Left lung (tissue), 10 donors: ENCODE data around the gene TRIM61. TPM values are rescaled to one million over a fixed set of nuclear protein-coding genes. Genes with fewer than 3 reads are reported as not detected.
"Not testable (repeated sequence)": the region's sequence is repeated elsewhere in the genome, so short reads cannot be mapped to it uniquely, and the experiment has no call there.

Experiments used
- ATAC-seq: fragments of 200-7000 bp; cut with Tn5 transposase; one replicate; pipeline ENCODE4 v1.9.1; 2020; ENCODE audit warnings: moderate library complexity
- DNase-seq, 4 donors: peaks; one replicate each; pipeline ENCODE4 v3.0.0-alpha.2; 2013 to 2020
- H3K27ac ChIP-seq, 2 donors: fragments of 200-600 bp; sonication (generic) in 1 of 2; one replicate each; pipeline versions ENCODE4 v1.5.0 to v1.8.0; 2020 to 2021
- H3K27me3 ChIP-seq, 2 donors: fragments of 200-600 bp; sonication (generic) in 1 of 2; one replicate each; pipeline versions ENCODE4 v1.5.0 to v1.8.0; 2020 to 2021
- H3K36me3 ChIP-seq, 2 donors: fragments of 200-600 bp; sonication (generic) in 1 of 2; one replicate each; pipeline versions ENCODE4 v1.5.0 to v1.8.0; 2020 to 2021
- H3K4me1 ChIP-seq, 2 donors: fragments of 200-600 bp; one replicate each; pipeline ENCODE4 v1.8.0; 2021
- H3K4me3 ChIP-seq, 2 donors: fragments of 200-600 bp; sonication (generic) in 1 of 2; one replicate each; pipeline versions ENCODE4 v1.5.0 to v1.8.0; 2020 to 2021; ENCODE audit warnings: mild to moderate bottlenecking in 1 of 2
- H3K9me3 ChIP-seq, 2 donors: fragments of 200-600 bp; sonication (generic) in 1 of 2; one replicate each; pipeline versions ENCODE4 v1.5.0 to v1.8.0; 2020 to 2021
- intact Hi-C, 2 donors: fragments of 100-400 bp; cut with DNase I; formaldehyde crosslinking; loops; one replicate each; pipeline versions ENCODE4 v1.11.2 to v1.14.2; 2022
- polyA plus RNA-seq, 6 donors: library from polyadenylated mRNA; unstranded; fragments of 120-200 nt; gene quantifications; one replicate each; pipeline ENCODE4 v1.2.1, GENCODE V29; 2013; ENCODE audit not compliant: insufficient read length in 6 of 6
- total RNA-seq, 2 donors: library from RNA; stranded (reverse); fragmentation: NEBNext Ultra II Directional; extraction: Animal tissue kit (Norgen Biotek cat#: 25700); gene quantifications; one replicate each; pipeline ENCODE4 v1.2.1, GENCODE V29; 2021
- TF ChIP-seq, protein P1 (sequence below), 2 donors: fragments of 200-600 bp; sonication (generic) in 1 of 2; IDR thresholded peaks; one replicate each; pipeline versions ENCODE4 v1.5.0 to v1.8.0; 2021; ENCODE audit warnings: antibody characterized with exemption in 2 of 2
- donor health status: DM: no; HTN: yes; CAD: no.
- donor health status: DM: no; HTN: no; CAD: no.

TRIM61 gene
- total and polyA plus RNA-seq, 8 donors: 1.5 to 6.4 (median 5.1) TPM

DNA sequence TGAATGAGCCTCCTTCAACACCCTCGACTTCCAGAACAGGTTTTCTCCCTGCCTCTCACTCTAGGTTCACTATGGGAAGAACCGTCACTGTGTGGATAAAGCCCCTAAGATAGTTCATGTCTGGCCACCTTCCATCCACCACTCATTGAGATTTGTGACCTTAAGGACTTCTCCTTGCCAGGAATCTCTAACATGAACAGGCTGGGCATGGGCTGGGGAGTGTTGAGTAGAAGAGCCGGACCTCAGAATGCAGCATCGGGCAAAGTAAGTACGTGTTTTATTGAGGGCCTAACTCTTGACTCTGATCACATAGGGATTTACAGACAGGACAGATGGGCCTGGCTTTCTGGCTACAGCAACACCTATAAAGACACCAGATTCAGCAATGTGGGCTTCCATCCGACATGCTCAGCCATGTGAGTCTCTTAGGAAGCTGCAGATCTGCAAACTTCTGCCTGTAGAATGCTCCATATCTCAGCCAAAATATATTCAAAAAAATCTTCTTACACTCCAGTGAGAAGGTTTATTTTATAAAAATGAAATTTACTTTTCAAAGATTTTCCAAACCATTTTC is 28.0 kb upstream of the TRIM61 start:
- H3K4me1 ChIP-seq: no peaks in the 10 kb centered on the region
- H3K27ac ChIP-seq: no peak overlapping the region
- H3K9me3 ChIP-seq: no peaks in the 10 kb centered on the region
- H3K4me3 ChIP-seq: no peak overlapping the region
- no peak for ATAC-seq
- TF ChIP-seq, protein P1, sequence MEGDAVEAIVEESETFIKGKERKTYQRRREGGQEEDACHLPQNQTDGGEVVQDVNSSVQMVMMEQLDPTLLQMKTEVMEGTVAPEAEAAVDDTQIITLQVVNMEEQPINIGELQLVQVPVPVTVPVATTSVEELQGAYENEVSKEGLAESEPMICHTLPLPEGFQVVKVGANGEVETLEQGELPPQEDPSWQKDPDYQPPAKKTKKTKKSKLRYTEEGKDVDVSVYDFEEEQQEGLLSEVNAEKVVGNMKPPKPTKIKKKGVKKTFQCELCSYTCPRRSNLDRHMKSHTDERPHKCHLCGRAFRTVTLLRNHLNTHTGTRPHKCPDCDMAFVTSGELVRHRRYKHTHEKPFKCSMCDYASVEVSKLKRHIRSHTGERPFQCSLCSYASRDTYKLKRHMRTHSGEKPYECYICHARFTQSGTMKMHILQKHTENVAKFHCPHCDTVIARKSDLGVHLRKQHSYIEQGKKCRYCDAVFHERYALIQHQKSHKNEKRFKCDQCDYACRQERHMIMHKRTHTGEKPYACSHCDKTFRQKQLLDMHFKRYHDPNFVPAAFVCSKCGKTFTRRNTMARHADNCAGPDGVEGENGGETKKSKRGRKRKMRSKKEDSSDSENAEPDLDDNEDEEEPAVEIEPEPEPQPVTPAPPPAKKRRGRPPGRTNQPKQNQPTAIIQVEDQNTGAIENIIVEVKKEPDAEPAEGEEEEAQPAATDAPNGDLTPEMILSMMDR (IDR thresholded peaks at IDR 0.05): no peak
- intact Hi-C loops: no loop called here
- DNase-seq: no peak
- no peaks in the 10 kb centered on the region for H3K36me3 ChIP-seq
- H3K27me3 ChIP-seq: no peaks in the 10 kb centered on the region

DNA sequence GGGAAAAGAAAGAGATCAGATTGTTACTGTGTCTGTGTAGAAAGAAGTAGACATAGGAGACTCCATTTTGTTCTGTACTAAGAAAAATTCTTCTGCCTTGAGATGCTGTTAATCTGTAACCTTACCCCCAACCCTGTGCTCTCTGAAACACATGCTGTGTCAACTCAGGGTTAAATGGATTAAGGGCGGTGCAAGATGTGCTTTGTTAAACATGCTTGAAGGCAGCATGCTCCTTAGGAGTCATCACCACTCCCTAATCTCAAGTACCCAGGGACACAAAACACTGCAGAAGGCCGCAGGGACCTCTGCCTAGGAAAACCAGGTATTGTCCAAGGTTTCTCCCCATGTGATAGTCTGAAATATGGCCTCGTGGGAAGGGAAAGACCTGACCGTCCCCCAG is 24.5 kb upstream of the TRIM61 start:
- H3K27me3 ChIP-seq, H3K9me3 ChIP-seq, ATAC-seq, H3K27ac ChIP-seq, DNase-seq, H3K4me1 ChIP-seq, H3K36me3 ChIP-seq, intact Hi-C loops, H3K4me3 ChIP-seq: not testable (repeated sequence)

DNA sequence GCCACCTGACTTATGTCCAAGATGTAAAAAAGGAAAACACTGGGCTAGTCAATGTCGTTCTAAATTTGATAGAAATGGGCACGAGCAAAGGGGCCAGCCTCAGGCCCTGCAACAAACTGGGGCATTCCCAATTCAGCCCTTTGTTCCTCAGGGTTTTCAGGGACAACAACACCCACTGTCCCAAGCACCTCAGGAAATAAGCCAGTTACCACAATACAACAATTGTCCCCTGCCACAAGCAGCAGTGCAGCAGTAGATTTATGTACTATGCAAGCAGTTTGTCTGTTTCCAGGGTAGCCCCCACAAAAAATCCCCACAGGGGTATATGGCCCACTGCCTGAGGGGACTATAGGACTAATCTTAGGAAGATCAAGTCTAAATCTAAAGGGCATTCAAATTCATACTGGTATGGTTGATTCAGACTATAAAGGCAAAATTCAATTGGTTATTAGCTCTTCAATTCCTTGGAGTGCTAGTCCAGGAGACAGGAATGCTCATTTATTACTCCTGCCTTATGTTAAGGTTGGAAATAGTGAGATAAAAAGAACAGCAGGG is 21.1 kb upstream of the TRIM61 start:
- ATAC-seq, H3K27ac ChIP-seq, intact Hi-C loops, H3K4me1 ChIP-seq, H3K4me3 ChIP-seq, H3K27me3 ChIP-seq, H3K36me3 ChIP-seq, H3K9me3 ChIP-seq, DNase-seq: not testable (repeated sequence)

DNA sequence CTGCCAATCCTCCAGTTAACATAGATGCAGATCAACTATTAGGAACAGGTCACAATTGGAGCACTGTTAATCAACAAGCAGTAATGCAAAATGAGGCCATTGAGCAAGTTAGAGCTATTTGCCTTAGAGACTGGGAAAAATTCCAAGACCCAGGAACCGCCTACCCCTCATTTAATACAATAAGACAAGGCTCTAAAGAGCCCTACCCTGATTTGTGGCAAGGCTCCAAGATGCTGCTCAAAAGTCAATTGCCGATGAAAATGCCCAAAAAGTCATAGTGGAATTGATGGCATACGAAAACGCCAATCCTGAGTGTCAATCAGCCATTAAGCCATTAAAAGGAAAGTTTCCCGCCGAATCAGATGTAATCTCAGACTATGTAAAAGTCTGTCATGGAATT is 20.5 kb upstream of the TRIM61 start:
- ATAC-seq (no peak), DNase-seq (peak in 1 of 4 donors; percentile 14)

DNA sequence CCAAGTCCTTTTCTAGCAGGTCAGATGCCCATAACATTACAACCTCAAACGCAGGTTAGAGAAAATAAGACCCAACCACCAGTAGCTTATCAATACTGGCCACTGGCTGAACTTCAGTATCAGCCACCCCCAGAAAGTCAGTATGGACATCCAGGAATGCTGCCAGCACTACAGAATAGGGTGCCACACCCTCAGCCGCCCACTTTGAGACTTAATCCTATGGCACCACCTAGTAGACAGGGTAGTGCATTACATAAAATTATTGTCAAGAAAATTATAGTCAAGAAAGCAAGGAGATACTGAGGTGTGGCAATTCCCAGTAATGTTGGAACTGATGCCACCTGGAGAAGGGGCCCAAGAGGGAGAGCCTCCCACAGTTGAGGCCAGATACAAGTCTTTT is 19.9 kb upstream of the TRIM61 start:
- H3K4me1 ChIP-seq: no peaks in the 10 kb centered on the region
- intact Hi-C loops: no loop called here

More for the DNA sequence above, 20.5 kb upstream of the TRIM61 start:
- no peaks in the 10 kb centered on the region for H3K36me3 ChIP-seq
- TF ChIP-seq, protein P1 (IDR thresholded peaks at IDR 0.05): no peak
- intact Hi-C loops: no loop called here
- peaks cover 0 to 7% of the 10 kb centered on the region in 2 donors for H3K27me3 ChIP-seq
- no peak overlapping the region for H3K4me3 ChIP-seq
- no peaks in the 10 kb centered on the region for H3K9me3 ChIP-seq
- H3K27ac ChIP-seq: no peak overlapping the region
- no peaks in the 10 kb centered on the region for H3K4me1 ChIP-seq

DNA sequence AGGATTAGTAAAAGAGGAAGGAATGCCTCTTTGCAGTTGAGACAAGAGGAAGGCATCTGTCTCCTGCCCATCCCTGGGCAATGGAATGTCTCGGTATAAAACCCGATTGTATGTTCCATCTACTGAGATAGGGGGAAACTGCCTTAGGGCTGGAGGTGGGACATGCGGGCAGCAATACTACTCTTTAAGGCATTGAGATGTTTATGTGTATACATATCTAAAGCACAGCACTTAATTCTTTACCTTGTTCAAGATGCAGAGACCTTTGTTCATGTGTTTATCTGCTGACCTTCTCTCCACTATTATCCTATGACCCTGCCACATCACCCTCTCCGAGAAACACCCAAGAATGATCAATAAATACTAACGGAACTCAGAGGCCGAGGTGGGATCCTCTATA is 18.7 kb upstream of the TRIM61 start:
- H3K27me3 ChIP-seq, H3K4me1 ChIP-seq, H3K27ac ChIP-seq, H3K4me3 ChIP-seq, ATAC-seq, intact Hi-C loops, DNase-seq, H3K36me3 ChIP-seq, H3K9me3 ChIP-seq: not testable (repeated sequence)

More for the DNA sequence above, 19.9 kb upstream of the TRIM61 start:
- TF ChIP-seq, protein P1 (IDR thresholded peaks at IDR 0.05): no peak
- H3K4me3 ChIP-seq: no peak overlapping the region
- peak; percentile 38 for ATAC-seq
- no peak for DNase-seq
- no peaks in the 10 kb centered on the region for H3K36me3 ChIP-seq
- no peaks in the 10 kb centered on the region for H3K9me3 ChIP-seq
- no peak overlapping the region for H3K27ac ChIP-seq
- peaks cover 0 to 7% of the 10 kb centered on the region in 2 donors for H3K27me3 ChIP-seq

DNA sequence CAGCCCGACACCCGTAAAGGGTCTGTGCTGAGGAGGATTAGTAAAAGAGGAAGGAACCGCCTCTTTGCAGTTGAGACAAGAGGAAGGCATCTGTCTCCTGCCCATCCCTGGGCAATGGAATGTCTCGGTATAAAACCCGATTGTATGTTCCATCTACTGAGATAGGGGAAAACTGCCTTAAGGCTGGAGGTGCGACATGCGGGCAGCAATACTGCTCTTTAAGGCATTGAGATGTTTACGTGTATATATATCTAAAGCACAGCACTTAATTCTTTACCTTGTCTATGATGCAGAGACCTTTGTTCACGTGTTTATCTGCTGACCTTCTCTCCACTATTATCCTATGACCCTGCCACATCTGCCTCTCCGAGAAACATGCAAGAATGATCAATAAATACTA is 13.3 kb upstream of the TRIM61 start:
- ATAC-seq, H3K9me3 ChIP-seq, H3K27ac ChIP-seq, H3K27me3 ChIP-seq, H3K4me3 ChIP-seq, DNase-seq, H3K36me3 ChIP-seq, intact Hi-C loops, H3K4me1 ChIP-seq: not testable (repeated sequence)
